Esophagus squamous epithelium (tissue), 5 donors: ENCODE measurements around the gene GLIS1. TPM values are rescaled to one million over a fixed set of nuclear protein-coding genes. Genes with fewer than 3 reads are reported as not detected.

ENCODE experiments used
- DNase-seq: peaks from one replicate; lab custom pipeline; 2025; lab: John Stamatoyannopoulos, UW
- H3K27ac ChIP-seq, 4 donors: fragments of 200-600 bp; sonication (generic); one replicate each; pipeline ENCODE4 v1.5.1; 2016 to 2019; ENCODE audit warnings: mild to moderate bottlenecking in 1 of 4
- H3K27me3 ChIP-seq, 4 donors: fragments of 200-600 bp; sonication (generic); 1 replicate in 3 of 4; 2 replicates in 1 of 4; pipeline versions ENCODE4 v1.5.1 to v1.6.0; 2017 to 2021; ENCODE audit warnings: antibody characterized with exemption in 1 of 4
- H3K36me3 ChIP-seq, 3 donors: fragments of 200-600 bp; sonication (generic); one replicate each; pipeline ENCODE4 v1.5.1; 2016 to 2019
- H3K4me1 ChIP-seq, 3 donors: fragments of 200-600 bp; sonication (generic); one replicate each; pipeline ENCODE4 v1.5.1; 2017 to 2019
- H3K4me3 ChIP-seq, 4 donors: fragments of 200-600 bp; sonication (generic); 1 replicate in 3 of 4; 2 replicates in 1 of 4; pipeline ENCODE4 v1.5.1; 2016 to 2019; ENCODE audit warnings: mild to moderate bottlenecking in 2 of 4, moderate library complexity in 1 of 4
- H3K9me3 ChIP-seq, 3 donors: fragments of 200-600 bp; sonication (generic); one replicate each; pipeline ENCODE4 v1.5.1; 2016 to 2019
- POLR2A ChIP-seq, 4 donors: fragments of 450-650 bp; IDR thresholded peaks; one replicate each; pipeline ENCODE4 v1.6.1; 2017; ENCODE audit warnings: antibody characterized with exemption in 4 of 4, mild to moderate bottlenecking in 4 of 4, moderate library complexity in 3 of 4
- WGBS, 2 donors: methylation state at CpG; one replicate each; pipeline ENCODE4 v1.1.5; 2018; 5-methylcytosine and 5-hydroxymethylcytosine counted together
- intact Hi-C: fragments of 100-400 bp; cut with DNase I; formaldehyde crosslinking; loops from one replicate; pipeline ENCODE4 v1.15.0; 2022
- total RNA-seq, 4 donors: library from RNA; depleted of rRNA; stranded (reverse); fragments of >200 nt; gene quantifications; one replicate each; pipeline ENCODE4 v1.1.0, GENCODE V29; 2016
- TF ChIP-seq, protein P1 (sequence below), 6 experiments: fragments of 450-650 bp in 4 of 6; fragments of 200-600 bp in 2 of 6; sonication (generic) in 2 of 6; IDR thresholded peaks; one replicate each; pipeline ENCODE4 v1.5.1; 2016 to 2019; ENCODE audit warnings: antibody characterized with exemption in 6 of 6, mild to moderate bottlenecking in 4 of 6, moderate library complexity in 4 of 6
- donor health status: DM: yes; HTN: yes; CAD: no.

The GLIS1 gene
- total RNA-seq, 4 donors from 2014 or later = 0.57 TPM; not detected in 3

- intact Hi-C loops = no loop called here
- TF ChIP-seq, protein P1, sequence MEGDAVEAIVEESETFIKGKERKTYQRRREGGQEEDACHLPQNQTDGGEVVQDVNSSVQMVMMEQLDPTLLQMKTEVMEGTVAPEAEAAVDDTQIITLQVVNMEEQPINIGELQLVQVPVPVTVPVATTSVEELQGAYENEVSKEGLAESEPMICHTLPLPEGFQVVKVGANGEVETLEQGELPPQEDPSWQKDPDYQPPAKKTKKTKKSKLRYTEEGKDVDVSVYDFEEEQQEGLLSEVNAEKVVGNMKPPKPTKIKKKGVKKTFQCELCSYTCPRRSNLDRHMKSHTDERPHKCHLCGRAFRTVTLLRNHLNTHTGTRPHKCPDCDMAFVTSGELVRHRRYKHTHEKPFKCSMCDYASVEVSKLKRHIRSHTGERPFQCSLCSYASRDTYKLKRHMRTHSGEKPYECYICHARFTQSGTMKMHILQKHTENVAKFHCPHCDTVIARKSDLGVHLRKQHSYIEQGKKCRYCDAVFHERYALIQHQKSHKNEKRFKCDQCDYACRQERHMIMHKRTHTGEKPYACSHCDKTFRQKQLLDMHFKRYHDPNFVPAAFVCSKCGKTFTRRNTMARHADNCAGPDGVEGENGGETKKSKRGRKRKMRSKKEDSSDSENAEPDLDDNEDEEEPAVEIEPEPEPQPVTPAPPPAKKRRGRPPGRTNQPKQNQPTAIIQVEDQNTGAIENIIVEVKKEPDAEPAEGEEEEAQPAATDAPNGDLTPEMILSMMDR (IDR thresholded peaks at IDR 0.05) = no peak
- no peak for TF ChIP-seq POLR2A (IDR thresholded peaks at IDR 0.05)
- no peak overlapping the region for H3K4me3 ChIP-seq
- peaks cover 0 to 10% (median 0%) of the 10 kb centered on the region in 3 donors for H3K4me1 ChIP-seq
- no peak for DNase-seq
- no peaks in the 10 kb centered on the region for H3K9me3 ChIP-seq
- WGBS, 2 donors = 80 to 82% methylated on average over 5 of the region's 6 CpGs
- no peaks in the 10 kb centered on the region for H3K27me3 ChIP-seq
- H3K36me3 ChIP-seq = no peaks in the 10 kb centered on the region
- H3K27ac ChIP-seq = no peak overlapping the region
Observed at GRCh38 chr1:53588053-53588779, 150.7 kb downstream of the GLIS1 start.

- Histone ChIP-seq H3K9me3 (no peaks in the 10 kb centered on the region), H3K4me1 (peaks cover 0 to 2% (median 0%) of the 10 kb centered on the region in 3 donors), H3K27me3 (no peaks in the 10 kb centered on the region), H3K4me3 (no peak overlapping the region), H3K36me3 (no peaks in the 10 kb centered on the region), H3K27ac (no peak overlapping the region)
- TF ChIP-seq, protein P1 (IDR thresholded peaks at IDR 0.05) = no peak
- TF ChIP-seq POLR2A (IDR thresholded peaks at IDR 0.05) = no peak
- 64 to 70% methylated on average over 3 to 4 of the region's 4 CpGs for WGBS, 2 donors
- intact Hi-C loops = no loop called here
- DNase-seq = no peak
Observed at GRCh38 chr1:53587252-53587988, 151.5 kb downstream of the GLIS1 start.

DNA sequence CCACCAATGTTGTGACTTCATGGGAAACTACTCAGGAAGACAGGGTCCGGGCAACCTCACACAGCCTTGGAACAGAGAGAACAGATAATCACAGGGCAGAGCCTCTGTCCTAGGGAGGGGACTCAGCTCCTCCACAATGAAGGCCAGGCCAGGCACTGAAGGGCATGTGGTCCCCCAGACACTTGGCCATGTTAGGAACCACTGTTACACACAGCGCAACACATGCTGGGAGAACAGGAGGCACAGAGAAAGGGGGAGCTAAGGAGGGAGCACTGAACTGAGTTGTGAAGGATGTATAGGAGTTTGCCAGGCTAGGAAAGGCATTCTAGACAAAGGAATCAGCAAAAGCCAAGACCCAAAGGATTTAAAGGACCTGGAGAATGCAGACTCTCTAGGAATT is 152.2 kb downstream of the GLIS1 start:
- no peak for TF ChIP-seq POLR2A (IDR thresholded peaks at IDR 0.05)
- TF ChIP-seq, protein P1 (IDR thresholded peaks at IDR 0.05) = no peak
- Histone ChIP-seq H3K4me1 (no peaks in the 10 kb centered on the region), H3K4me3 (no peak overlapping the region), H3K27me3 (no peaks in the 10 kb centered on the region), H3K9me3 (no peaks in the 10 kb centered on the region), H3K36me3 (no peaks in the 10 kb centered on the region), H3K27ac (no peak overlapping the region)
- no peak for DNase-seq
- intact Hi-C loops = no loop called here
- 91 to 100% methylated on average over 1 of the region's 2 CpGs for WGBS, 2 donors

- WGBS, 2 donors = 100% methylated on average over 1 of the region's 1 CpG; no CpG with 5 or more reads in 1 of the 2 donors
Observed at GRCh38 chr1:53585565-53585964, 153.4 kb downstream of the GLIS1 start.

More at GRCh38 chr1:53585565-53585964, 153.4 kb downstream of the GLIS1 start:
- Histone ChIP-seq H3K4me3 (no peak overlapping the region), H3K27me3 (no peaks in the 10 kb centered on the region), H3K4me1 (no peaks in the 10 kb centered on the region), H3K9me3 (no peaks in the 10 kb centered on the region), H3K36me3 (no peaks in the 10 kb centered on the region), H3K27ac (no peak overlapping the region)
- no peak for TF ChIP-seq POLR2A (IDR thresholded peaks at IDR 0.05)
- TF ChIP-seq, protein P1 (IDR thresholded peaks at IDR 0.05) = no peak
- intact Hi-C loops = no loop called here
- DNase-seq = no peak
